SK-N-MC (cell line): ENCODE data around the gene CTBP1.

ENCODE experiments used
- DNase-seq: peaks from one replicate; pipeline ENCODE4 v3.0.0-alpha.2; 2011; ENCODE audit warnings: low read depth, low spot score
- H3K27ac ChIP-seq: fragments of 200-600 bp; sonication (generic); 2 replicates; pipeline ENCODE4 v1.5.1; 2016; ENCODE audit warnings: mixed run types
- H3K36me3 ChIP-seq: fragments of 200-600 bp; sonication (generic); 2 replicates; pipeline ENCODE4 v1.6.1; 2017; ENCODE audit warnings: antibody characterized with exemption, low read length, mixed read lengths; ENCODE audit not compliant: insufficient read depth
- H3K4me3 ChIP-seq: fragments of 200-600 bp; sonication (generic); 2 replicates; pipeline ENCODE4 v1.5.1; 2016
- H3K9ac ChIP-seq: fragments of 200-600 bp; sonication (generic); 2 replicates; pipeline ENCODE4 v1.8.0; 2017; ENCODE audit warnings: mixed run types, mixed read lengths; ENCODE audit not compliant: insufficient read length
- H3K9me3 ChIP-seq: fragments of 200-600 bp; sonication (generic); 2 replicates; pipeline ENCODE4 v1.6.1; 2017; ENCODE audit warnings: low read depth, mild to moderate bottlenecking, antibody characterized with exemption, low read length, moderate library complexity, mixed read lengths
- EZH2 ChIP-seq: fragments of 200-600 bp; sonication (generic); IDR thresholded peaks from one replicate; pipeline ENCODE4 v1.6.1; 2017; ENCODE audit warnings: antibody characterized with exemption
- FOXP2 ChIP-seq: optimal IDR thresholded peaks from 2 replicates; pipeline ENCODE3; 2011; ENCODE audit warnings: mild to moderate bottlenecking, moderate library complexity; ENCODE audit not compliant: insufficient read depth; ENCODE audit errors: extremely low read length, control extremely low read depth
- POLR2AphosphoS5 ChIP-seq: IDR thresholded peaks from 2 replicates; pipeline ENCODE4 v1.6.1; 2012; ENCODE audit warnings: mild to moderate bottlenecking, low read depth, low read length, borderline replicate concordance

The CTBP1 gene

GRCh38 chr4:1207603-1208265 is 41.2 kb downstream of the CTBP1 start:
- Histone ChIP-seq H3K4me3 (no peak overlapping the region), H3K27ac (no peak overlapping the region), H3K9me3 (no peaks in the 10 kb centered on the region), H3K9ac (no peak overlapping the region), H3K36me3 (no peaks in the 10 kb centered on the region; the same call in 1 of the 2 replicates)
- TF ChIP-seq POLR2AphosphoS5 (no peak), FOXP2 (no peak), EZH2 (no peak)
- DNase-seq, result no peak

DNA sequence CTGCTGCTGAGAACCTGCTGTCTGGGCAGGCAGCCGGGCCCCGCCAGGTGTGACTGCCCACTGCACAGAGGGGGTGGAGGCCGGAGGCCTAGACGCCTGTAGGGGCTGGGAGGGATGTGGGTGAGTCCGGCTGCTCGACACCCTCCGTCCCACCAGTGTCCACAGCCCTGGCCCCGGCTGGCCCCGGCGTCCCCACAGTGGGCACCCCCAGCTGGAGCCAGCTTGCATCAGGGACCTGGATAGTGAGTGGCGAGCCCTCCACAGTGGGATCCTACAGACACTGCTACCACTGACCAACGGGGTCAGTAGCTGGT is 41.8 kb downstream of the CTBP1 start:
- TF ChIP-seq POLR2AphosphoS5, result no peak
- no peak for TF ChIP-seq FOXP2
- TF ChIP-seq EZH2, result no peak
- Histone ChIP-seq H3K9ac (no peak overlapping the region), H3K27ac (no peak overlapping the region), H3K36me3 (no peaks in the 10 kb centered on the region; the same call in 1 of the 2 replicates), H3K4me3 (no peak overlapping the region), H3K9me3 (no peaks in the 10 kb centered on the region)
- DNase-seq, result no peak

DNA sequence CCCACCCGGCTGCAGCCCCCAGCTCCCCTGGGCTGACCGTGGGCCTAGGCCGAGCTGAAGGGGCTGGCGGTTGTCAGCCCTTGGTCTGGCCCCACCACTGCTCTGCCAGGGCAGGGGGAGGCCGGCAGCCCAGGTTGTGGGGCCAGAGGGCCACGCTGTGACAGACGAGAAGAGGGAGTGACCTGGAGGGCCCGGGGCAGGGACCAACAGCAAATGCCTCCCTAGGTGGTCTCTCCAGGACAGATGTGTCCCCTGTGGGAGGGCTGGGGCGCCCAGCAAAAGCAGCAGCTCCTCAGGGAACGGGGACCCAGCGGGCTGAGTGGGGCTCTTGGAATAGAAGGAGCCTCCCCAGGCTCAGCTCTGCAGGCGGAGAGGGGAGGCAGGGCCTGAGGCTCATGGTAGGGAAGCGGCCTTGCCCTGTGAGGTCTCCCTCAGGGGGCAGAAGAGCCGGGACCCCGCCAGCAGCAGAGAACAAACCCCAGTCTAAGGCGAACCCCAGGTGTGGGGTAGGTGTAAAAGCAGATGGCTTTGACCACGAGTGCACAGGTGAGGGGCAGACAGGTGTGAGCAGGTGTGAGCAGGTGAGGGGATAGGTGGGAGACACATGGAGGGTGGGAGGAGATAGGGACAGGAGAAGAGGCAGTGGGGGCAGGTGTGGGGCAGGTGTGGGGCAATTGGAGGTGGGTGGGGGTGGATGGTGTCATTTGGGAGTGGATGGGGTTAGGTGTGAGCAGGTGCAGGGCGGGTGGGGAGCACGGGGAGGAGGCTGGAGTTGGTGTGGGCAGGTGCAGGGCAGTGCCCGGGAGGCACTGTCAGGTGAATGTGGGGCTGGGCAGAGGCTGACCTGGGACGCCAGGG is 42.4 kb downstream of the CTBP1 start:
- TF ChIP-seq POLR2AphosphoS5 (no peak), EZH2 (no peak), FOXP2 (no peak)
- H3K9ac ChIP-seq, result no peak overlapping the region
- H3K36me3 ChIP-seq, result no peaks in the 10 kb centered on the region; the same call in 1 of the 2 replicates
- no peak for DNase-seq
- H3K27ac ChIP-seq, result no peak overlapping the region
- H3K9me3 ChIP-seq, result no peaks in the 10 kb centered on the region
- no peak overlapping the region for H3K4me3 ChIP-seq

DNA sequence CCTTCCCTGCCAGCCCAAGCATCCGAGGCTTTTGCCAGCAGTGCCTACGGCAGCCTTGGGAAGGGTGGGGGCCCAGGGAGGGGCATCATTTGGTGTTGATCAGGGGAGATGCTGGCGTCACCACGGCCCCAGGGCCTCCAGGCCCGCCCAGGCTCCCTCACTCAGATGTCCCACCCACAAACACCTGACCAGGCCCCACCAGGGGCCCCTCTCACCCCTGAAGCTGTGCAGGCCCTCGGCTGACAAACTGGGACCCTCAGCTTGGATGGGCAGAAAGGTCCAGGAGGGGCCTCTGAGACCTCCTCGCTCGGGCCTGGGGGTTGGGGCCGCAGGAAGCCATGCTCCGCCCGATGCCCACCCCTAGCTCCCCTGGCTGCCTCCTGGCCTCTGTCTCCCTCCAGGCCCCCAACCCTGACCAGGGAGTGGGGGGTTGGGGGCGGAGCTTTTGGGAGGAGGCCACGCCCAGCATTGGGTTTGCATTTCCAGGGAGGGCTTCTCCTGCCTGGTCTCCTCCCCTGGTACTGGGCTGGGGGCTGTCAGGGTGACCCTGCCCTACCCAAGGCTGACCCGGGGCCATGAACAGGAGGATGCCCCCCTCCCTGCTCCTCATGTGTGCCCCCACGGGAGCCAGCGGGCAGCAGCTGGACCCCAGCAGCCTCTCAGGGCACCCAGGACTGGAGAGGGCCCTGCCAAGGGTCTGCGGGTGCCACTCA is 43.2 kb downstream of the CTBP1 start:
- Histone ChIP-seq H3K9ac (no peak overlapping the region), H3K27ac (no peak overlapping the region), H3K36me3 (no peaks in the 10 kb centered on the region; the same call in 1 of the 2 replicates), H3K4me3 (no peak overlapping the region), H3K9me3 (no peaks in the 10 kb centered on the region)
- TF ChIP-seq POLR2AphosphoS5 (no peak), FOXP2 (no peak), EZH2 (no peak)
- DNase-seq, result no peak

GRCh38 chr4:1204828-1205585 is 43.9 kb downstream of the CTBP1 start:
- Histone ChIP-seq H3K9ac (no peak overlapping the region), H3K9me3 (no peaks in the 10 kb centered on the region), H3K27ac (no peak overlapping the region), H3K4me3 (no peak overlapping the region), H3K36me3 (no peaks in the 10 kb centered on the region)
- TF ChIP-seq EZH2, result no peak
- DNase-seq, result no peak

DNA sequence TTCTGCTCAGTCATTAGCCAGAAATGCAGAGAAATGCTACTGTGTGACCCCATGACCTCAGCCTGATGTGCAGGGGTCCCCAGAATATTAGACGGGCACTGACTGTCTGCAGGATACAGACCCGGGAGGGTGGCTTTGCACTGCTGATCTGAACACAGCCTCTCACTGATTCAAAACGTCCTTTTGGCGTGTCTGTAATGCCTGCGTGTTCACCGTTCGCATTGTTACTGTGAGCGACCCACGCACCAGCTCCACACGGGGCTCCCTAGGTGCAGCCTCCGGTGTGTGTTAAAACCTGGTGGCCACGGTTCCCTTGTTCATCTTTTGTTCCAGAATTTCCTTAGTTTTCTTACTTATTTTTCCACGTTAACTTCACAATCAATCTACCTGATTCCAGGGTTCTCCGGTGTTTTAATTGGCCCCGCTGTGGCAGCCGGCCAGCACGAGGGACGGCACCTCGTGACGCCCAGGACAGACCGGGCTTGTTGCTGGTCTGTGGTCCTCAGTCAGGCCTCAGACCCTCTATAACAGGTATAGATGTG is 44.6 kb downstream of the CTBP1 start:
- no peak for DNase-seq
- H3K27ac ChIP-seq, result no peak overlapping the region
- no peak for TF ChIP-seq FOXP2
- no peak for TF ChIP-seq EZH2
- TF ChIP-seq POLR2AphosphoS5, result no peak

DNA sequence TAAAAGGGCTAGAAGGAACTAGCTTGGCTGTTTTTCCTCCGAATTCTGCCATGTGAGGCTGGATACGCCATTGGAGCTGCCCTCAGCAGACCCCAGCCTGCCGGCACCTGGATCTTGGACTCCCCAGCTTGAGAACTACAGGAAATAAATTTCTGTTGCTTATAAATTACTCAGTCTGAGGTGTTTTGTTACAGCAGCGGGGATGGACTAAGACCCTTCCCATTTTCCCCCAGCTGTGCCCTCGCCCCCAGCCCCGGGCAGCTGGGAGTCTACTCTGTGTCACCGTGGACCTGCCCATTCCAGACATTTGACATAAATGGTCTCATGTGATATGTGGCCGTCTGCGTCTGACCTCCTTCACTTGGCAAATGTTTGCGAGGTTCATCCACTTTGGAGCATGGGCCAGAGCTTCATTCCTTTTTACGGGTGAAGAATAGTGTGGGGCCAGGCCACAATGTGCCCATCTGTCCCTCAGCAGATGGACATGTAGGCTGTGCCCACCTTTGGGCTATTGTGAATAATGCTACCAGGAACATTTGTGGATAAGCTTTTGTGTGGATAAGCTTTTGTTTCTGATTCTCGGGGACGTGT is 45.8 kb downstream of the CTBP1 start:
- Histone ChIP-seq H3K9ac (no peak overlapping the region), H3K27ac (no peak overlapping the region), H3K4me3 (no peak overlapping the region)

More for the DNA sequence above, 44.6 kb downstream of the CTBP1 start:
- Histone ChIP-seq H3K9me3 (no peaks in the 10 kb centered on the region), H3K4me3 (no peak overlapping the region), H3K36me3 (no peaks in the 10 kb centered on the region), H3K9ac (no peak overlapping the region)

DNA sequence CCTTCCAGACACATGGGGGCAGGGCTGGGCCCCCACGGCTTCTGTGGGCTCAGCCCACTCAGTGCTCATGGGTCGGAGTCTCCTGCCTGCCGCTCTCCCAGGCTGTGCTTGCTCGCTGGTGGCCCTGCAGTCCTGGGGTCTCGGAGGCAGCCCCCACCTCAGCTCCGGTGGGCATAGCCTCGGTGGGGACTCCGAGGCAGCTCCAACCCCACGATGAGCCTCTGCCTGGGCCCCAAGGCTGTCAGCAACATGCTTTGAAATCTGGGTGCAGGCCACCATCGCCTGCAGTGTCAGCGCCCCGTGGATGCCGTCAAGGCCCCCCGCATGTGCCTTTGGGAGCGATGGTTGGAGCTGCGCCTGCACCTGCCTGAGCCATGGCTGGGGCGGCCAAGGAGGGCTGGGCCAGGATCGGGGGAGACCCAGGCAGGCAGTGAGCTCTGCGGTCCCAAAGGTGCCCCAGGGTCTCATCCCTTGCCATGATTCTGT is 46.4 kb downstream of the CTBP1 start:
- Histone ChIP-seq H3K9me3 (no peaks in the 10 kb centered on the region), H3K9ac (no peak overlapping the region), H3K27ac (no peak overlapping the region), H3K4me3 (no peak overlapping the region), H3K36me3 (no peaks in the 10 kb centered on the region)
- TF ChIP-seq EZH2 (no peak), POLR2AphosphoS5 (no peak), FOXP2 (no peak)
- no peak for DNase-seq

More for the DNA sequence above, 45.8 kb downstream of the CTBP1 start:
- DNase-seq, result no peak
- no peak for TF ChIP-seq EZH2
- no peak for TF ChIP-seq POLR2AphosphoS5
- TF ChIP-seq FOXP2, result no peak
- Histone ChIP-seq H3K36me3 (no peaks in the 10 kb centered on the region), H3K9me3 (no peaks in the 10 kb centered on the region)
